Panc1 (cell line): ENCODE data around the gene SHISA9. TPM values are rescaled to one million over a fixed set of nuclear protein-coding genes. Genes with fewer than 3 reads are reported as not detected.

Experiments
- ATAC-seq: fragments of 200-7000 bp; cut with Tn5 transposase; 2 replicates; pipeline ENCODE4 v1.9.1; 2020; ENCODE audit warnings: mild to moderate bottlenecking, moderate library complexity
- BruUV-seq: library from RNA; stranded (reverse); fragments of 400-500 nt; replicated peaks from 2 replicates; lab custom pipeline; 2021; lab: Mats Ljungman, UMichigan
- CTCF ChIA-PET: fragments of 300-600 bp; sonication (Branson Sonifier 250); formaldehyde crosslinking; loops from one replicate; lab custom pipeline; 2022; ENCODE audit warnings: antibody characterized with exemption; lab: Charles Lee
- POLR2A ChIA-PET: fragments of 300-600 bp; sonication (Branson Sonifier 250); formaldehyde crosslinking; loops from one replicate; lab custom pipeline; 2022; ENCODE audit warnings: antibody characterized with exemption; lab: Charles Lee
- DNase-seq: peaks from one replicate; pipeline ENCODE4 v3.0.0-alpha.2; 2010; ENCODE audit warnings: low read depth, low spot score
- H3K27ac ChIP-seq: 2 replicates; pipeline ENCODE4 v1.5.1; 2011; ENCODE audit warnings: mild to moderate bottlenecking, low read length, inconsistent platforms
- H3K27me3 ChIP-seq: fragments of 200-500 bp; sonication (Bioruptor generic); 2 replicates; pipeline ENCODE4 v1.6.0; 2014; ENCODE audit warnings: low read length, inconsistent platforms; ENCODE audit not compliant: control insufficient read depth, insufficient read depth
- H3K36me3 ChIP-seq: fragments of 200-500 bp; sonication (Bioruptor generic); 2 replicates; pipeline ENCODE4 v1.5.1; 2014; ENCODE audit warnings: inconsistent platforms, mild to moderate bottlenecking, low read length, moderate library complexity; ENCODE audit not compliant: control insufficient read depth, insufficient read depth
- H3K4me1 ChIP-seq: 2 replicates; pipeline ENCODE4 v1.5.1; 2011; ENCODE audit warnings: inconsistent platforms, mild to moderate bottlenecking, low read length, moderate library complexity; ENCODE audit not compliant: control insufficient read depth, insufficient read depth
- H3K4me3 ChIP-seq, 2 experiments: 2 replicates each; pipeline ENCODE4 v1.5.1; 2011 to 2012; ENCODE audit warnings: low read depth in 2 of 2, low read length in 2 of 2, mild to moderate bottlenecking in 2 of 2, inconsistent platforms in 1 of 2, moderate library complexity in 1 of 2
- H3K9me3 ChIP-seq: fragments of 200-500 bp; sonication (Bioruptor generic); 2 replicates; pipeline ENCODE4 v1.5.1; 2014; ENCODE audit warnings: low read depth, mild to moderate bottlenecking, inconsistent platforms, low read length, moderate library complexity; ENCODE audit not compliant: control insufficient read depth, insufficient read depth
- POLR2AphosphoS5 ChIP-seq: IDR thresholded peaks from 2 replicates; pipeline ENCODE4 v1.6.1; 2012; ENCODE audit warnings: mild to moderate bottlenecking, low read depth, low read length, moderate library complexity
- SIN3A ChIP-seq: IDR thresholded peaks from 2 replicates; pipeline ENCODE4 v1.6.1; 2012; ENCODE audit warnings: low read depth, mild to moderate bottlenecking, low read length, moderate library complexity, borderline replicate concordance; ENCODE audit not compliant: insufficient read depth
- TCF7L2 ChIP-seq: IDR thresholded peaks from 2 replicates; pipeline ENCODE4 v1.6.1; 2011; ENCODE audit warnings: mild to moderate bottlenecking, low read depth, low read length, inconsistent platforms
- in situ Hi-C: cut with HindIII; loops from 2 replicates; pipeline ENCODE4 v1.10.0; 2016; ENCODE audit warnings: low sequenced_read_pairs, low pct_unique_long_range_greater_than_20kb
- intact Hi-C: fragments of 100-400 bp; cut with micrococcal nuclease; formaldehyde crosslinking; loops from one replicate; pipeline ENCODE4 v1.10.0; 2022; ENCODE audit not compliant: unreplicated experiment
- total RNA-seq: library from RNA; stranded (reverse); gene quantifications from one replicate; pipeline ENCODE4 v1.2.1, GENCODE V29; 2021; ENCODE audit not compliant: unreplicated experiment
- TF ChIP-seq, protein P1 (sequence below): fragments of 450-650 bp; IDR thresholded peaks from 2 replicates; pipeline ENCODE4 v1.5.1; 2017; ENCODE audit warnings: mild to moderate bottlenecking
- TF ChIP-seq, protein P2 (sequence below), 2 experiments: IDR thresholded peaks; 2 replicates each; pipeline ENCODE4 v1.6.1; 2011 to 2012; ENCODE audit warnings: low read depth in 2 of 2, control low read depth in 1 of 2, low read length in 1 of 2, mild to moderate bottlenecking in 1 of 2, moderate library complexity in 1 of 2; ENCODE audit not compliant: insufficient read depth in 1 of 2

The SHISA9 gene
- total RNA-seq, 1 experiment from 2014 or later = 0.10 TPM

DNA sequence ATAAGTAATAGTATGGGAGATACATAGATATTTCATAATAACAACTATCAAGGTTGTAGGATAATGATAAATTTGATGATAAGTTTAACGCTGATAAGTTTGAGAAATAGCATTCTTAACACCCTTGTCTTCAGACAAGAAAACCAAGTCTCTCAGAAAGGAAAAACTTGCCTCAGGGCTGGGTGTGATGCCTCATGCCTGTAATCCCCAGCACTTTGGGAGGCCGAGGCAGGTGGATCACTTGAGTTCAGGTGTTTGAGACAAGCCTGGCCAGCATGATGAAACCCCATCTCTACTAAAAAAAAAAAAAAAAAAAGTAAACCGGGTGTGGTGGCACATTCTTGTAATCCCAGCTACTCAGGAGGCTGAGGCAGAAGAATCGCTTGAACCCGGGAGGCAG is 90.7 kb downstream of the SHISA9 start:
- no TSS peak for BruUV-seq
- no peaks in the 10 kb centered on the region for H3K36me3 ChIP-seq

DNA sequence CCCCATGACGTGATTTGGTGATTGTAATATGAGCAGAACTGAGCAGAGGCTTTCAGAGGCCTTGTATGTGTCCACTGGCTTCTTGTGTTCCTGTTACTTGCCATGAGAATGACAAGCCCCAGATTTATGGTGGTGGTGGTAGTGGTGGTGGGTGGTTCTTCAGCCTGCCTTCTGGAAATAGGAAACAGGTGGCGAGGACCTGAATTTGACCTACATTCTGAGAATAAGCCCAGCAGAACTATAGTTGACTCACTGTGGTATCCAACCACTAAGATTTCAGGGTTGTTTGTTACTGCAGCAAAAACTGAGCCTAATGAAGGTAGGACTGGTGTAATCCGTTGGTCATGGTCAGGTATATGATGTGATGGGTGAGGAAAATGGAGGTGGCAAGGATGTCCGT is 93.0 kb downstream of the SHISA9 start:
- CTCF ChIA-PET = no interaction called here
- POLR2A ChIA-PET = no interaction called here
- in situ Hi-C loops (no loop called here), intact Hi-C loops (no loop called here)
- ATAC-seq = no peak
- Histone ChIP-seq H3K4me1 (no peaks in the 10 kb centered on the region), H3K27ac (no peak overlapping the region), H3K9me3 (no peaks in the 10 kb centered on the region), H3K36me3 (no peaks in the 10 kb centered on the region), H3K4me3 (no peak overlapping the region), H3K27me3 (no peaks in the 10 kb centered on the region)
- DNase-seq = no peak
- TF ChIP-seq POLR2AphosphoS5 = no peak
- TF ChIP-seq, protein P1, sequence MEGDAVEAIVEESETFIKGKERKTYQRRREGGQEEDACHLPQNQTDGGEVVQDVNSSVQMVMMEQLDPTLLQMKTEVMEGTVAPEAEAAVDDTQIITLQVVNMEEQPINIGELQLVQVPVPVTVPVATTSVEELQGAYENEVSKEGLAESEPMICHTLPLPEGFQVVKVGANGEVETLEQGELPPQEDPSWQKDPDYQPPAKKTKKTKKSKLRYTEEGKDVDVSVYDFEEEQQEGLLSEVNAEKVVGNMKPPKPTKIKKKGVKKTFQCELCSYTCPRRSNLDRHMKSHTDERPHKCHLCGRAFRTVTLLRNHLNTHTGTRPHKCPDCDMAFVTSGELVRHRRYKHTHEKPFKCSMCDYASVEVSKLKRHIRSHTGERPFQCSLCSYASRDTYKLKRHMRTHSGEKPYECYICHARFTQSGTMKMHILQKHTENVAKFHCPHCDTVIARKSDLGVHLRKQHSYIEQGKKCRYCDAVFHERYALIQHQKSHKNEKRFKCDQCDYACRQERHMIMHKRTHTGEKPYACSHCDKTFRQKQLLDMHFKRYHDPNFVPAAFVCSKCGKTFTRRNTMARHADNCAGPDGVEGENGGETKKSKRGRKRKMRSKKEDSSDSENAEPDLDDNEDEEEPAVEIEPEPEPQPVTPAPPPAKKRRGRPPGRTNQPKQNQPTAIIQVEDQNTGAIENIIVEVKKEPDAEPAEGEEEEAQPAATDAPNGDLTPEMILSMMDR = no peak
- no peak for TF ChIP-seq SIN3A
- TF ChIP-seq, protein P2, sequence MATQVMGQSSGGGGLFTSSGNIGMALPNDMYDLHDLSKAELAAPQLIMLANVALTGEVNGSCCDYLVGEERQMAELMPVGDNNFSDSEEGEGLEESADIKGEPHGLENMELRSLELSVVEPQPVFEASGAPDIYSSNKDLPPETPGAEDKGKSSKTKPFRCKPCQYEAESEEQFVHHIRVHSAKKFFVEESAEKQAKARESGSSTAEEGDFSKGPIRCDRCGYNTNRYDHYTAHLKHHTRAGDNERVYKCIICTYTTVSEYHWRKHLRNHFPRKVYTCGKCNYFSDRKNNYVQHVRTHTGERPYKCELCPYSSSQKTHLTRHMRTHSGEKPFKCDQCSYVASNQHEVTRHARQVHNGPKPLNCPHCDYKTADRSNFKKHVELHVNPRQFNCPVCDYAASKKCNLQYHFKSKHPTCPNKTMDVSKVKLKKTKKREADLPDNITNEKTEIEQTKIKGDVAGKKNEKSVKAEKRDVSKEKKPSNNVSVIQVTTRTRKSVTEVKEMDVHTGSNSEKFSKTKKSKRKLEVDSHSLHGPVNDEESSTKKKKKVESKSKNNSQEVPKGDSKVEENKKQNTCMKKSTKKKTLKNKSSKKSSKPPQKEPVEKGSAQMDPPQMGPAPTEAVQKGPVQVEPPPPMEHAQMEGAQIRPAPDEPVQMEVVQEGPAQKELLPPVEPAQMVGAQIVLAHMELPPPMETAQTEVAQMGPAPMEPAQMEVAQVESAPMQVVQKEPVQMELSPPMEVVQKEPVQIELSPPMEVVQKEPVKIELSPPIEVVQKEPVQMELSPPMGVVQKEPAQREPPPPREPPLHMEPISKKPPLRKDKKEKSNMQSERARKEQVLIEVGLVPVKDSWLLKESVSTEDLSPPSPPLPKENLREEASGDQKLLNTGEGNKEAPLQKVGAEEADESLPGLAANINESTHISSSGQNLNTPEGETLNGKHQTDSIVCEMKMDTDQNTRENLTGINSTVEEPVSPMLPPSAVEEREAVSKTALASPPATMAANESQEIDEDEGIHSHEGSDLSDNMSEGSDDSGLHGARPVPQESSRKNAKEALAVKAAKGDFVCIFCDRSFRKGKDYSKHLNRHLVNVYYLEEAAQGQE (IDR thresholded peaks at IDR 0.05; ENCODE audit: insufficient read depth in 1 of 2, low read depth in 2 of 2, low read length in 1 of 2) = no peak
- TF ChIP-seq TCF7L2 = no peak
- no TSS peak for BruUV-seq

More for the DNA sequence above, 90.7 kb downstream of the SHISA9 start:
- no peak for DNase-seq
- H3K4me3 ChIP-seq = no peak overlapping the region
- TF ChIP-seq SIN3A (no peak), POLR2AphosphoS5 (no peak)
- TF ChIP-seq, protein P2 (IDR thresholded peaks at IDR 0.05; ENCODE audit: insufficient read depth in 1 of 2, low read depth in 2 of 2, low read length in 1 of 2) = no peak
- ChIA-PET CTCF (no interaction called here), POLR2A (no interaction called here)
- no peaks in the 10 kb centered on the region for H3K9me3 ChIP-seq
- intact Hi-C loops (no loop called here), in situ Hi-C loops (no loop called here)
- no peaks in the 10 kb centered on the region for H3K27me3 ChIP-seq
- H3K4me1 ChIP-seq = no peaks in the 10 kb centered on the region
- H3K27ac ChIP-seq = no peak overlapping the region
- no peak for ATAC-seq
